Esophagus squamous epithelium (tissue), 5 donors: ENCODE data around the gene SLC24A3. TPM values are rescaled to one million over a fixed set of nuclear protein-coding genes. Genes with fewer than 3 reads are reported as not detected.

Experiments
- DNase-seq: peaks from one replicate; lab custom pipeline; 2025; lab: John Stamatoyannopoulos, UW
- H3K27ac ChIP-seq, 4 donors: fragments of 200-600 bp; sonication (generic); one replicate each; pipeline ENCODE4 v1.5.1; 2016 to 2019; ENCODE audit warnings: mild to moderate bottlenecking in 1 of 4
- H3K27me3 ChIP-seq, 4 donors: fragments of 200-600 bp; sonication (generic); 1 replicate in 3 of 4; 2 replicates in 1 of 4; pipeline versions ENCODE4 v1.5.1 to v1.6.0; 2017 to 2021; ENCODE audit warnings: antibody characterized with exemption in 1 of 4
- H3K36me3 ChIP-seq, 3 donors: fragments of 200-600 bp; sonication (generic); one replicate each; pipeline ENCODE4 v1.5.1; 2016 to 2019
- H3K4me1 ChIP-seq, 3 donors: fragments of 200-600 bp; sonication (generic); one replicate each; pipeline ENCODE4 v1.5.1; 2017 to 2019
- H3K4me3 ChIP-seq, 4 donors: fragments of 200-600 bp; sonication (generic); 1 replicate in 3 of 4; 2 replicates in 1 of 4; pipeline ENCODE4 v1.5.1; 2016 to 2019; ENCODE audit warnings: mild to moderate bottlenecking in 2 of 4, moderate library complexity in 1 of 4
- H3K9me3 ChIP-seq, 3 donors: fragments of 200-600 bp; sonication (generic); one replicate each; pipeline ENCODE4 v1.5.1; 2016 to 2019
- POLR2A ChIP-seq, 4 donors: fragments of 450-650 bp; IDR thresholded peaks; one replicate each; pipeline ENCODE4 v1.6.1; 2017; ENCODE audit warnings: antibody characterized with exemption in 4 of 4, mild to moderate bottlenecking in 4 of 4, moderate library complexity in 3 of 4
- whole genome bisulfite sequencing, 2 donors: methylation state at CpG; one replicate each; pipeline ENCODE4 v1.1.5; 2018; 5-methylcytosine and 5-hydroxymethylcytosine counted together
- intact Hi-C: fragments of 100-400 bp; cut with DNase I; formaldehyde crosslinking; loops from one replicate; pipeline ENCODE4 v1.15.0; 2022
- total RNA-seq, 4 donors: library from RNA; depleted of rRNA; stranded (reverse); fragments of >200 nt; gene quantifications; one replicate each; pipeline ENCODE4 v1.1.0, GENCODE V29; 2016
- TF ChIP-seq, protein P1 (sequence below), 6 experiments: fragments of 450-650 bp in 4 of 6; fragments of 200-600 bp in 2 of 6; sonication (generic) in 2 of 6; IDR thresholded peaks; one replicate each; pipeline ENCODE4 v1.5.1; 2016 to 2019; ENCODE audit warnings: antibody characterized with exemption in 6 of 6, mild to moderate bottlenecking in 4 of 6, moderate library complexity in 4 of 6
- donor health status: DM: yes; HTN: yes; CAD: no.

The SLC24A3 gene
- total RNA-seq, 4 donors from 2014 or later, result 3.0 to 8.2 (median 6.1) TPM

DNA sequence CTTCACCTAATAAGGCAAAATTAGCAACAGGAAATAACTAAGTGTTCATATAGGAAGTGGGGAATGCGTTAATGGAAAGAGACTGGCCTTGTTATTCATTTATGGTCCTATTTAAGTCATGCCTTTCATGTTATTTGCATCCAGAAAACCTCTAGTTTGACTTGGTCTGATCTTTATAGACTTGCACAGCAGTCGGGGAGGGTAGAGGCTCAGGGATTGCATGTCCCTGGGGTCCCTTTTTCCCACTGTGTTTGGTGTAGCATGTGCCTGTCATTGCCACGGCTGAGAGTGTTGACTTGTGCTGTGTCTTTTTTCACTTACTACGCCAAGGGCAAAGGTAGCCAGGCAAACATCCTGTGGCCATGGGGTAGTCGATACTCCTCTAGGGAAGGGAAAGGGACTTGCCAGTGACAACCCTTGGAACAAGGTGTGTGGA, 440.2 kb downstream of the SLC24A3 start:
- H3K4me1 ChIP-seq, result no peaks in the 10 kb centered on the region
- peaks cover 0 to 4% (median 0%) of the 10 kb centered on the region in 3 donors for H3K9me3 ChIP-seq
- H3K36me3 ChIP-seq, result no peaks in the 10 kb centered on the region
- intact Hi-C loops, result no loop called here
- DNase-seq, result no peak
- no peak overlapping the region for H3K27ac ChIP-seq
- H3K27me3 ChIP-seq, result no peaks in the 10 kb centered on the region
- H3K4me3 ChIP-seq, result no peak overlapping the region
- WGBS, 2 donors, result 51 to 54% methylated on average over 5 of the region's 5 CpGs
- TF ChIP-seq, protein P1, sequence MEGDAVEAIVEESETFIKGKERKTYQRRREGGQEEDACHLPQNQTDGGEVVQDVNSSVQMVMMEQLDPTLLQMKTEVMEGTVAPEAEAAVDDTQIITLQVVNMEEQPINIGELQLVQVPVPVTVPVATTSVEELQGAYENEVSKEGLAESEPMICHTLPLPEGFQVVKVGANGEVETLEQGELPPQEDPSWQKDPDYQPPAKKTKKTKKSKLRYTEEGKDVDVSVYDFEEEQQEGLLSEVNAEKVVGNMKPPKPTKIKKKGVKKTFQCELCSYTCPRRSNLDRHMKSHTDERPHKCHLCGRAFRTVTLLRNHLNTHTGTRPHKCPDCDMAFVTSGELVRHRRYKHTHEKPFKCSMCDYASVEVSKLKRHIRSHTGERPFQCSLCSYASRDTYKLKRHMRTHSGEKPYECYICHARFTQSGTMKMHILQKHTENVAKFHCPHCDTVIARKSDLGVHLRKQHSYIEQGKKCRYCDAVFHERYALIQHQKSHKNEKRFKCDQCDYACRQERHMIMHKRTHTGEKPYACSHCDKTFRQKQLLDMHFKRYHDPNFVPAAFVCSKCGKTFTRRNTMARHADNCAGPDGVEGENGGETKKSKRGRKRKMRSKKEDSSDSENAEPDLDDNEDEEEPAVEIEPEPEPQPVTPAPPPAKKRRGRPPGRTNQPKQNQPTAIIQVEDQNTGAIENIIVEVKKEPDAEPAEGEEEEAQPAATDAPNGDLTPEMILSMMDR (IDR thresholded peaks at IDR 0.05), result no peak
- no peak for TF ChIP-seq POLR2A (IDR thresholded peaks at IDR 0.05)

DNA sequence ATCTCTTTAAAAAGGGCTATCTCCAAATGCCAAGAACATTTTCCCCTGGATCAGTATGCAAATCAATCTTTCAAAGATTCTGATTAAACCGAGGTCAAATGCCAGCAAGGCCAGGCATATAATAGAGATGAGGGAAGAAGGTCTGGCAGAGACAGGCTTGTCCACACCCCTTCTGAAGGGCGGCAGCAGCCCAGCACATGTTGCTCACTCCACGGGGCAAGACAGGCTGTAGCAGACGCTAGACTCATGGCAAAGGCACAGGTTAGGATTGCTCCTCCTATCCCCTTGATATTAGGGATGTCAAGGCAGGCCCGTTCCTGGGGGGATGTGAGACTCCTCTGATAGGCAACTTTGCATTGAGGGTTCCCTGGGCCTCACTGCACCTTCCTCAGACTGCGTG, 440.9 kb downstream of the SLC24A3 start:
- no peaks in the 10 kb centered on the region for H3K36me3 ChIP-seq
- no peak overlapping the region for H3K27ac ChIP-seq
- WGBS, 2 donors, result 64 to 68% methylated on average over 4 to 6 of the region's 6 CpGs
- DNase-seq, result no peak
- H3K4me3 ChIP-seq, result no peak overlapping the region
- peaks cover 0 to 4% (median 0%) of the 10 kb centered on the region in 3 donors for H3K9me3 ChIP-seq
- no peaks in the 10 kb centered on the region for H3K27me3 ChIP-seq
- intact Hi-C loops, result no loop called here
- no peaks in the 10 kb centered on the region for H3K4me1 ChIP-seq
- TF ChIP-seq, protein P1 (IDR thresholded peaks at IDR 0.05), result no peak
- no peak for TF ChIP-seq POLR2A (IDR thresholded peaks at IDR 0.05)

- H3K4me3 ChIP-seq, result no peak overlapping the region
- H3K4me1 ChIP-seq, result no peaks in the 10 kb centered on the region
- peaks cover 0 to 4% (median 0%) of the 10 kb centered on the region in 3 donors for H3K9me3 ChIP-seq
- WGBS, 2 donors, result 83 to 85% methylated on average over 8 of the region's 8 CpGs
- no peak for DNase-seq
- no peaks in the 10 kb centered on the region for H3K36me3 ChIP-seq
- no peaks in the 10 kb centered on the region for H3K27me3 ChIP-seq
- intact Hi-C loops, result no loop called here
- no peak overlapping the region for H3K27ac ChIP-seq
- TF ChIP-seq POLR2A (IDR thresholded peaks at IDR 0.05), result no peak
- TF ChIP-seq, protein P1 (IDR thresholded peaks at IDR 0.05), result no peak
These were observed 442.5 kb downstream of the SLC24A3 start for GRCh38 chr20:19654921-19655320.

DNA sequence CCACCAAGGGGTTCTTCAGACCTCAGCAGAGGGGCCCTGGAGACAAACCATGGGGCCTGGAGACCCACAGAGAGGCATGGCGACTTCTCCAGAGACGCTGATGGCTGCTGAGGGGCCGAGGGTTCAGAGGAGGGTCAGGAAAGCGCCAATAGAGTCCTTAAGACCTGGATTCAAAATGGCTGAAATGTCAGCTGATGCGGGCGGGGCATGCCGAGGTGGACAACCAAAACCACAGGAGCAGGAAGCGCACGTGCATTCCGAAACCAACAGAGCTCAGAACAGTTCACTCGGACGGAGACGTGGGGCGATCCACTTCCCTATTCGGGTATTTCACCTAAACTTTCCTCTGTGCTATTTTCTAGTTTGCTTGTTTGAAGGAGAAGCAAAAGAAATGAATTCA, 445.7 kb downstream of the SLC24A3 start:
- DNase-seq, result no peak
- Histone ChIP-seq H3K36me3 (no peaks in the 10 kb centered on the region), H3K27me3 (peaks cover 0 to 11% (median 0%) of the 10 kb centered on the region in 4 donors), H3K27ac (no peak overlapping the region), H3K9me3 (no peaks in the 10 kb centered on the region), H3K4me1 (peaks cover 0 to 10% (median 0%) of the 10 kb centered on the region in 3 donors), H3K4me3 (no peak overlapping the region)
- TF ChIP-seq POLR2A (IDR thresholded peaks at IDR 0.05), result no peak
- TF ChIP-seq, protein P1 (IDR thresholded peaks at IDR 0.05), result no peak
- WGBS, 2 donors, result 72 to 76% methylated on average over 15 of the region's 15 CpGs
- intact Hi-C loops, result no loop called here

- 52 to 55% methylated on average over 7 of the region's 7 CpGs for WGBS, 2 donors
- Histone ChIP-seq H3K9me3 (no peaks in the 10 kb centered on the region), H3K27ac (no peak overlapping the region), H3K36me3 (no peaks in the 10 kb centered on the region), H3K4me3 (no peak overlapping the region), H3K27me3 (peaks cover 0 to 11% (median 0%) of the 10 kb centered on the region in 4 donors), H3K4me1 (peaks cover 0 to 10% (median 0%) of the 10 kb centered on the region in 3 donors)
- intact Hi-C loops, result no loop called here
- TF ChIP-seq, protein P1 (IDR thresholded peaks at IDR 0.05), result no peak
- no peak for TF ChIP-seq POLR2A (IDR thresholded peaks at IDR 0.05)
- no peak for DNase-seq
These were observed 447.0 kb downstream of the SLC24A3 start for GRCh38 chr20:19659448-19659847.
